Ovary (tissue), 10 donors: ENCODE results near the gene UAP1L1. TPM values are rescaled to one million over a fixed set of nuclear protein-coding genes. Genes with fewer than 3 reads are reported as not detected.

Experiments used
- DNase-seq, 5 donors: peaks; one replicate each; pipeline ENCODE4 v3.0.0-alpha.2; 2019 to 2020
- H3K27ac ChIP-seq, 2 donors: fragments of 200-600 bp; one replicate each; pipeline versions ENCODE4 v1.5.1 to v1.8.0; 2019 to 2022
- H3K27me3 ChIP-seq: fragments of 200-600 bp; one replicate; pipeline ENCODE4 v1.8.0; 2022
- H3K36me3 ChIP-seq: fragments of 200-600 bp; sonication (generic); one replicate; pipeline ENCODE4 v1.5.1; 2019
- H3K4me1 ChIP-seq: one replicate; pipeline ENCODE4 v1.8.1; 2013; ENCODE audit warnings: mild to moderate bottlenecking, moderate library complexity; ENCODE audit not compliant: insufficient read depth
- H3K4me3 ChIP-seq: fragments of 200-600 bp; sonication (generic); one replicate; pipeline ENCODE4 v1.5.1; 2017
- H3K9me3 ChIP-seq, 2 donors: fragments of 200-600 bp in 1 of 2; sonication (generic) in 1 of 2; one replicate each; pipeline versions ENCODE4 v1.5.1 to v1.8.1; 2013 to 2019; ENCODE audit warnings: mild to moderate bottlenecking in 1 of 2, moderate library complexity in 1 of 2
- EP300 ChIP-seq: sonication (generic); formaldehyde crosslinking; IDR thresholded peaks from one replicate; pipeline ENCODE4 v1.6.1; 2017; ENCODE audit warnings: antibody characterized with exemption
- POLR2A ChIP-seq: fragments of 450-650 bp; IDR thresholded peaks from one replicate; pipeline ENCODE4 v1.6.1; 2017; ENCODE audit warnings: antibody characterized with exemption, mild to moderate bottlenecking, moderate library complexity
- WGBS, 3 donors: extraction: QIAGEN DNeasy Blood & Tissue Kit in 1 of 3; methylation state at CpG; one replicate each; pipeline versions ENCODE4 v1.1.5 to v1.1.7; 2013 to 2017; 5-methylcytosine and 5-hydroxymethylcytosine counted together
- intact Hi-C, 4 donors: fragments of 100-400 bp; cut with DNase I; formaldehyde crosslinking; loops; one replicate each; pipeline versions ENCODE4 v1.11.0 to v1.15.1; 2022 to 2023
- long read RNA-seq, 3 donors: library from polyadenylated mRNA in 2 of 3; unstranded in 2 of 3; transcript quantifications; one replicate each; pipeline ENCODE4 v2.0.0 and lab custom pipeline, GENCODE V29; 2021 to 2026
- polyA plus RNA-seq, 2 donors: library from polyadenylated mRNA; stranded (reverse); fragments of 200-250 nt in 1 of 2; fragments of 350-450 nt in 1 of 2; fragmentation: Illumina TruSeq in 1 of 2; extraction: RNeasy Lipid Tissue Mini Kit (QIAGEN cat#74804) in 1 of 2; gene quantifications; one replicate each; pipeline ENCODE4 v1.2.3, GENCODE V29; 2013 to 2014
- total RNA-seq, 7 donors: library from RNA; depleted of rRNA in 2 of 7; stranded (reverse); fragments of >200 nt in 2 of 7; fragmentation: NEBNext Ultra II Directional in 3 of 7; extraction: Animal tissue kit (Norgen Biotek cat#: 25700) in 3 of 7; gene quantifications; one replicate each; pipeline versions ENCODE4 v1.1.0 to v1.2.4, GENCODE V29; 2016 to 2023
- TF ChIP-seq, protein P1 (sequence below), 3 donors: fragments of 450-650 bp in 2 of 3; fragments of 200-600 bp in 1 of 3; IDR thresholded peaks; one replicate each; pipeline versions ENCODE4 v1.5.1 to v1.8.0; 2016 to 2022; ENCODE audit warnings: antibody characterized with exemption in 3 of 3, mild to moderate bottlenecking in 1 of 3
- donor health status: DM: no; HTN: no; CAD: no; lungs with moderate emphysema.
- donor health status: DM: no; HTN: no; CAD: no.
- donor health status: Bipolar disorder and iron deficiency.
- donor health status: DM: yes; HTN: yes; CAD: no.
- donor health status: DM: no; HTN: no; CAD: no.
- donor health status: DM: yes; HTN: yes; CAD: no.

Gene UAP1L1, protein sequence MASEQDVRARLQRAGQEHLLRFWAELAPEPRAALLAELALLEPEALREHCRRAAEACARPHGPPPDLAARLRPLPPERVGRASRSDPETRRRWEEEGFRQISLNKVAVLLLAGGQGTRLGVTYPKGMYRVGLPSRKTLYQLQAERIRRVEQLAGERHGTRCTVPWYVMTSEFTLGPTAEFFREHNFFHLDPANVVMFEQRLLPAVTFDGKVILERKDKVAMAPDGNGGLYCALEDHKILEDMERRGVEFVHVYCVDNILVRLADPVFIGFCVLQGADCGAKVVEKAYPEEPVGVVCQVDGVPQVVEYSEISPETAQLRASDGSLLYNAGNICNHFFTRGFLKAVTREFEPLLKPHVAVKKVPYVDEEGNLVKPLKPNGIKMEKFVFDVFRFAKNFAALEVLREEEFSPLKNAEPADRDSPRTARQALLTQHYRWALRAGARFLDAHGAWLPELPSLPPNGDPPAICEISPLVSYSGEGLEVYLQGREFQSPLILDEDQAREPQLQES
- total RNA-seq (1 to 10 TPM; 1.3 to 6.3 (median 4.1) TPM), polyA plus RNA-seq (1 to 10 TPM; 3.0 to 4.1 TPM)
- long read RNA-seq, donor 1, partial matches to known transcripts, result 0 of 1 reads
- long read RNA-seq, donor 1, other reads (novel, unspliced or antisense), result 1 of 1 reads
- long read RNA-seq, donor 2, partial matches to known transcripts, result 0 of 1 reads
- long read RNA-seq, donor 2, other reads (novel, unspliced or antisense), result 0 of 1 reads
- long read RNA-seq, donor 3, partial matches to known transcripts, result 7 of 14 reads
- long read RNA-seq, donor 3, other reads (novel, unspliced or antisense), result 4 of 14 reads

DNA sequence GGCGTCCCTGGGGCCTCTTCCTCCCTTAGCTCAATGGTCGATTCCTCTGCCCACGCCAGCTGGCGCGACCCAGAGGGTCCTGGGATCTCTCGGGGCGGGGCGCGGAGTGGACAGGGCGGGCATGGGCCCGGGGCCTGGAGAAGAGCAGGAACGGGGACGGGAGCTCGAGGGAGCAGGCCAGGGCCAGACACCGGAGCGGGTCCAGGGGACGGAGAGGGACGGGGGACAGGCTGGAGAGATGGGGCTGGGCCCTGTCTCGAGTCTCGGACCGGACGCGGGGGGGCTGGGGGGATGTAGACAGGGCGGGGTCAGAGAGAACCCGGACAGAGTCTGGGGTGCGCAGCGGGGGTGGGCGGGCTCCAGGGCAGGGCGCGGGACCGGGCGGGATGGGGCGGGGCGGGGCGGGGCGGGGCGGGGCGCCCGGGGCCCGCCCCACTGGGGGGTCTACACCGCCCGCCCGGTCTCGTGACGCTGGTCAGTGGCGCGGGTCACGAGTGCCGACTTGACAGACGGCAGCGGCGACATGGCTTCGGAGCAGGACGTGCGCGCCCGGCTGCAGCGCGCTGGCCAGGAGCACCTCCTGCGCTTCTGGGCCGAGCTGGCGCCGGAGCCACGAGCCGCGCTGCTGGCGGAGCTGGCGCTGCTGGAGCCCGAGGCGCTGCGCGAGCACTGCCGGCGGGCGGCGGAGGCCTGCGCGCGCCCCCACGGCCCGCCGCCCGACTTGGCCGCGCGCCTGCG lies at the start of gene UAP1L1:
UAP1L1 (plus strand) TSS at position 508 of the 738 bp plus-strand sequence; CDS start at position 524, 16 bp downstream.
- H3K27ac ChIP-seq, result no peak within 1 kb of the TSS
- peak within 1 kb of the TSS; percentile 43 for H3K4me3 ChIP-seq
- DNase-seq, result peak in 2 of 5 donors; percentile 57 to 61
- H3K4me1 ChIP-seq, result peaks cover 5% of the 10 kb centered on the region
- no peaks in the 10 kb centered on the region for H3K36me3 ChIP-seq
- H3K9me3 ChIP-seq, result no peaks in the 10 kb centered on the region
- TF ChIP-seq EP300 (no peak), POLR2A (no peak)
- TF ChIP-seq, protein P1, sequence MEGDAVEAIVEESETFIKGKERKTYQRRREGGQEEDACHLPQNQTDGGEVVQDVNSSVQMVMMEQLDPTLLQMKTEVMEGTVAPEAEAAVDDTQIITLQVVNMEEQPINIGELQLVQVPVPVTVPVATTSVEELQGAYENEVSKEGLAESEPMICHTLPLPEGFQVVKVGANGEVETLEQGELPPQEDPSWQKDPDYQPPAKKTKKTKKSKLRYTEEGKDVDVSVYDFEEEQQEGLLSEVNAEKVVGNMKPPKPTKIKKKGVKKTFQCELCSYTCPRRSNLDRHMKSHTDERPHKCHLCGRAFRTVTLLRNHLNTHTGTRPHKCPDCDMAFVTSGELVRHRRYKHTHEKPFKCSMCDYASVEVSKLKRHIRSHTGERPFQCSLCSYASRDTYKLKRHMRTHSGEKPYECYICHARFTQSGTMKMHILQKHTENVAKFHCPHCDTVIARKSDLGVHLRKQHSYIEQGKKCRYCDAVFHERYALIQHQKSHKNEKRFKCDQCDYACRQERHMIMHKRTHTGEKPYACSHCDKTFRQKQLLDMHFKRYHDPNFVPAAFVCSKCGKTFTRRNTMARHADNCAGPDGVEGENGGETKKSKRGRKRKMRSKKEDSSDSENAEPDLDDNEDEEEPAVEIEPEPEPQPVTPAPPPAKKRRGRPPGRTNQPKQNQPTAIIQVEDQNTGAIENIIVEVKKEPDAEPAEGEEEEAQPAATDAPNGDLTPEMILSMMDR (IDR thresholded peaks at IDR 0.05), result no peak
- WGBS, 3 donors, result 2 to 4% (median 3%) methylated on average over 22 to 87 of the region's 87 CpGs
- intact Hi-C loops, result no loop called here
- no peaks in the 10 kb centered on the region for H3K27me3 ChIP-seq

DNA sequence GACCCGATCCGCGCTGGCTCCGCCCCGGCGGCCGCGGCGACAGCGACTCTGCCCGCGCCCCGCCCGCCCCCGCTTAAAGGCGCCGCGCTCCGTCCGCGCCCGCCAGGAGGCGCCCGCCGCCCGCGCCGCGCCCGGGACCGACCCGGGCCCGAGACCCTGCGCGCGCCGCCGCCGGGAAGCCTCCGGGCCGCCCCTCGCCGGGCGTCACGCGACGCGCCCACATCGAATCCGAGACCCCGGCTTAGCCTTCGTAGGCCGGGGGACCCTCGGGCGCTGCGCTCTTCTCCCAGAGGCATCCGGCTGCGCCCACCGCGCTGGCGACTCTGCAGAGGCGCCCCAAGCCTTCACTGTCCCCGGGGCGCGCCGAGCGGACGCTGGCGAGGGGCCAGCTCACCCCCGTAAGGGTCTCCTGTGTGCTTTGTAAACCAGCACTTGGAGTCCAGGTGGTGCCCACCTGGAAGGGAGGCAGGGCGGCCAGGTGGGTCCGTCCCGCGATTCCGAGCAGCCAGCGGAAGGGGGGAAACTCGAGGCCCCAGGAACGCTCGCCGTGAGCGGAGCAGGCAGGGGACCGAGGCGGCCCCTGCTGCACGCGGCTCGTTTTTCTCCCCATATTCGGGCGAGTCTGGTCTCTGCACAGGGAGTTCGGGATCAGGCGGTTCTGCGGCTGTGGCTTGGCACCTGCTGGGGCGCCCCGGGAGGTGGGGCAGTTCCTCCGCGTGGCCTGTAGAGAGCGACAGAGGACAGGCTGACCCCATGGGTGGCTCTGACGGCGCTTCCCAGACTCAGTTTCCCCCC lies 48.9 kb upstream of the UAP1L1 start:
- H3K27me3 ChIP-seq, result no peaks in the 10 kb centered on the region
- WGBS, 3 donors, result 0 to 1% (median 0%) methylated on average over 38 to 98 of the region's 98 CpGs
- intact Hi-C loops, result loop anchor here in 1 of 4 donors (5.0 kb wide), 1 partner anchor 39 kb away; no protein-coding TSS in a partner anchor
- H3K4me1 ChIP-seq, result peaks cover 3% of the 10 kb centered on the region
- peak overlapping the region; percentile 53 for H3K4me3 ChIP-seq
- TF ChIP-seq, protein P1 (IDR thresholded peaks at IDR 0.05), result no peak
- TF ChIP-seq POLR2A, result no peak
- TF ChIP-seq EP300, result no peak
- no peak overlapping the region for H3K27ac ChIP-seq
- no peaks in the 10 kb centered on the region for H3K36me3 ChIP-seq
- H3K9me3 ChIP-seq, result no peaks in the 10 kb centered on the region
- peak in 2 of 5 donors; percentile 53 to 55 for DNase-seq

DNA sequence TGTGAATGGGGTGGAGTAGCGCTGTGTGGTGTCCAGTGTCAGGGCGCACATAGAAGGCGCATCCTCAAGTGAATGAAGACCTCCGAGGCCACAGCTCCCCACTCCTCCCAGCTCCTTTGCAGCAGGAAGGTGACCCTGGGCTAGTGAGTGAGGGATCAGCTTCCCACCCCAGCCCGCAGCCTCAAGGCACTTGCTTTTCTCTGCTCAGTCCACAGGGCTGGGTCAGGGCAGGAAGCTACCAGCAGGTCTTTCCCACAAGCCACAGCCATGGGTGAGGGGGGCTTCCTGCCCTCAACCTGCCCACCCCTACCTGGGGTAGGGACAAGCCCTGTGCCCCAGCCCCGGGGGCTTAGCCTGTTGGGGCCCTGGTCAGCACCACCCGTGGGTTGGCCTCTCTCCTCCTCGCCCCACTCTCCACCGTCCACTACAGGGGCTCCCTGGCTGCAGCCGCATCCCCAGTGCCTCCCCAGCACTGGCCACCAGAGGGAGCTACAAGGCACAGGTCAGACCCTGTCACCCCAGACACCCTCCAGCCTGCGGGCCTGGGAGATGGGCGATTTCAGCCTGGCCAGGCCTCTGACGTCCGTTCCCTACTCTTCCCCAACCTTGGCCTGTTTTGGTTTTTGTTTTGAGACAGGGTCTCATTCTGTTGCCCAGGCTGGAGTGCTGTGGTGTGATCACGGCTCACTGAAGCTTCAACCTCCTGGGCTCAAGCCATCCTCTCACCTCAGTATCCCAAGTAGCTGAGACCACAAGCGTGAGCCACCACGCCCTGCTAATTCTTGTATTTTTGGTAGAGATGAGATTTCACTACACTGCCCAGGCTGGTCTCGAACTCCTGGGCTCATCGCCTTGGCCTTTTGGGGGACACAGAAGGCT lies 48.0 kb upstream of the UAP1L1 start:
- Histone ChIP-seq H3K4me1 (peaks cover 3% of the 10 kb centered on the region), H3K9me3 (no peaks in the 10 kb centered on the region), H3K36me3 (no peaks in the 10 kb centered on the region), H3K27ac (no peak overlapping the region), H3K4me3 (peak overlapping the region; percentile 53), H3K27me3 (no peaks in the 10 kb centered on the region)
- peak; percentile 53 to 80 (median 74) for DNase-seq
- WGBS, 3 donors, result 29 to 35% (median 34%) methylated on average over 18 to 19 of the region's 19 CpGs
- intact Hi-C loops, result loop anchor here in 1 of 4 donors (5.0 kb wide), 1 partner anchor 38 kb away; no protein-coding TSS in a partner anchor
- no peak for TF ChIP-seq POLR2A
- TF ChIP-seq, protein P1 (IDR thresholded peaks at IDR 0.05), result peak; percentile 63 to 70 (median 63)
